Astrocyte (in vitro differentiated cells and primary cell): ENCODE data around the gene YIF1B. TPM values are rescaled to one million over a fixed set of nuclear protein-coding genes. Genes with fewer than 3 reads are reported as not detected.

Source experiments
- DNase-seq: peaks from one replicate; pipeline ENCODE4 v3.0.0-alpha.2; 2010; ENCODE audit warnings: low read depth
- FAIRE-seq: peaks from 2 replicates; lab custom pipeline; 2011; peaks lifted over from hg19 to GRCh38; lab: Jason Lieb, UNC
- H2AFZ ChIP-seq: 2 replicates; pipeline ENCODE4 v1.6.0; 2012; ENCODE audit warnings: low read depth, low read length, inconsistent platforms
- H3K27ac ChIP-seq: 2 replicates; pipeline ENCODE4 v1.5.1; 2011; ENCODE audit warnings: low read depth, low read length, inconsistent platforms
- H3K27me3 ChIP-seq: 2 replicates; pipeline ENCODE4 v1.6.0; 2011; ENCODE audit warnings: low read length, inconsistent platforms; ENCODE audit not compliant: insufficient read depth
- H3K36me3 ChIP-seq: 2 replicates; pipeline ENCODE4 v1.5.1; 2011; ENCODE audit warnings: low read length, inconsistent platforms; ENCODE audit not compliant: insufficient read depth
- H3K4me1 ChIP-seq: 2 replicates; pipeline ENCODE4 v1.5.1; 2011; ENCODE audit warnings: low read length, inconsistent platforms; ENCODE audit not compliant: insufficient read depth
- H3K4me2 ChIP-seq: 2 replicates; pipeline ENCODE4 v1.6.0; 2012; ENCODE audit warnings: low read length, inconsistent platforms
- H3K4me3 ChIP-seq: 2 replicates; pipeline ENCODE4 v1.5.1; 2011; ENCODE audit warnings: low read depth, mild to moderate bottlenecking, low read length, inconsistent platforms; ENCODE audit not compliant: insufficient read depth
- H3K79me2 ChIP-seq: 2 replicates; pipeline ENCODE4 v1.6.0; 2012; ENCODE audit warnings: mild to moderate bottlenecking, low read length, inconsistent platforms; ENCODE audit not compliant: insufficient read depth
- H3K9ac ChIP-seq: 2 replicates; pipeline ENCODE4 v1.6.0; 2012; ENCODE audit warnings: mild to moderate bottlenecking, low read length, inconsistent platforms
- H3K9me3 ChIP-seq: 2 replicates; pipeline ENCODE4 v1.5.1; 2012; ENCODE audit warnings: low read depth, mild to moderate bottlenecking, low read length, inconsistent platforms; ENCODE audit not compliant: insufficient read depth
- H4K20me1 ChIP-seq: 2 replicates; pipeline ENCODE4 v1.6.0; 2012; ENCODE audit warnings: low read length, inconsistent platforms; ENCODE audit not compliant: insufficient read depth
- H3K27ac Mint-ChIP-seq: one replicate; pipeline ENCODE4 v1.8.0; 2021; ENCODE audit warnings: mild to moderate bottlenecking, mixed read lengths; ENCODE audit not compliant: unreplicated experiment
- H3K27me3 Mint-ChIP-seq: one replicate; pipeline ENCODE4 v1.8.0; 2021; ENCODE audit warnings: low read depth, mixed read lengths; ENCODE audit not compliant: unreplicated experiment
- H3K36me3 Mint-ChIP-seq: one replicate; pipeline ENCODE4 v1.8.0; 2021; ENCODE audit warnings: low read depth, mixed read lengths; ENCODE audit not compliant: unreplicated experiment
- H3K4me1 Mint-ChIP-seq: one replicate; pipeline ENCODE4 v1.8.0; 2021; ENCODE audit warnings: low read depth, mixed read lengths; ENCODE audit not compliant: unreplicated experiment
- H3K4me3 Mint-ChIP-seq: one replicate; pipeline ENCODE4 v1.8.0; 2021; ENCODE audit warnings: mild to moderate bottlenecking, moderate library complexity, mixed read lengths; ENCODE audit not compliant: unreplicated experiment
- H3K9me3 Mint-ChIP-seq: one replicate; pipeline ENCODE4 v1.8.0; 2021; ENCODE audit warnings: mild to moderate bottlenecking, mixed read lengths; ENCODE audit not compliant: unreplicated experiment
- CTCF ChIP-seq: IDR thresholded peaks from 2 replicates; pipeline ENCODE4 v1.5.1; 2011; ENCODE audit warnings: low read depth, mild to moderate bottlenecking, inconsistent platforms, low read length, moderate library complexity; ENCODE audit not compliant: insufficient read depth
- EZH2 ChIP-seq: IDR thresholded peaks from 2 replicates; pipeline ENCODE4 v1.6.1; 2012; ENCODE audit warnings: mild to moderate bottlenecking, low read length, inconsistent platforms; ENCODE audit not compliant: insufficient read depth
- total RNA-seq: library from RNA; stranded (reverse); gene quantifications from 2 replicates; pipeline ENCODE4 v1.2.1, GENCODE V29; 2021

Gene YIF1B
- total RNA-seq, 1 donor from 2014 or later = 81.3 TPM

GRCh38 chr19:38303517-38304351 is 12.0 kb downstream of the YIF1B start, which contains the start of gene C19orf33:
Gene C19orf33, plus strand, starts transcription at chr19:38304251. Its CDS starts 11 bp downstream, at chr19:38304262.
- Histone ChIP-seq H3K4me3 (no peak within 1 kb of the TSS), H4K20me1 (no peaks in the 10 kb centered on the region), H3K27ac (no peak within 1 kb of the TSS), H3K9me3 (no peaks in the 10 kb centered on the region), H3K9ac (no peak within 1 kb of the TSS), H3K4me1 (peaks cover 20% of the 10 kb centered on the region), H3K4me2 (peak within 1 kb of the TSS; percentile 37), H3K27me3 (no peaks in the 10 kb centered on the region), H2AFZ (no peak within 1 kb of the TSS), H3K36me3 (no peaks in the 10 kb centered on the region), H3K79me2 (no peaks in the 10 kb centered on the region)
- DNase-seq (peak; percentile 22), FAIRE-seq (no peak)
- Mint-ChIP-seq H3K27me3 (no peaks in the 10 kb centered on the region), H3K36me3 (peaks cover 8% of the 10 kb centered on the region), H3K9me3 (no peaks in the 10 kb centered on the region), H3K27ac (peak within 1 kb of the TSS; percentile 47), H3K4me1 (peaks cover 24% of the 10 kb centered on the region), H3K4me3 (peak within 1 kb of the TSS; percentile 45)
- TF ChIP-seq CTCF (no peak), EZH2 (no peak)

- H3K4me1 ChIP-seq = peaks cover 26% of the 10 kb centered on the region
- peaks cover 1% of the 10 kb centered on the region for H3K36me3 Mint-ChIP-seq
- no peaks in the 10 kb centered on the region for H3K36me3 ChIP-seq
- no peaks in the 10 kb centered on the region for H3K79me2 ChIP-seq
- H4K20me1 ChIP-seq = no peaks in the 10 kb centered on the region
- H2AFZ ChIP-seq = no peak overlapping the region
- H3K9ac ChIP-seq = peak overlapping the region; percentile 0
- H3K4me2 ChIP-seq = no peak overlapping the region
- DNase-seq = no peak
- H3K27ac Mint-ChIP-seq = no peak overlapping the region
- H3K9me3 ChIP-seq = no peaks in the 10 kb centered on the region
- peaks cover 29% of the 10 kb centered on the region for H3K4me1 Mint-ChIP-seq
- H3K27me3 ChIP-seq = no peaks in the 10 kb centered on the region
- no peaks in the 10 kb centered on the region for H3K9me3 Mint-ChIP-seq
- FAIRE-seq = no peak
- peak overlapping the region; percentile 31 for H3K27ac ChIP-seq
- H3K4me3 Mint-ChIP-seq = no peak overlapping the region
- H3K27me3 Mint-ChIP-seq = peaks cover 3% of the 10 kb centered on the region
- TF ChIP-seq EZH2 (no peak), CTCF (no peak)
- no peak overlapping the region for H3K4me3 ChIP-seq
These were observed 16.7 kb downstream of the YIF1B start for GRCh38 chr19:38298821-38299680.
